Esophagus muscularis mucosa (tissue), 4 donors: Measurements from ENCODE around the gene EIF6. TPM values are rescaled to one million over a fixed set of nuclear protein-coding genes. Genes with fewer than 3 reads are reported as not detected.

Experiments used
- DNase-seq: peaks from one replicate; pipeline ENCODE4 v3.0.0-alpha.2; 2017; ENCODE audit errors: extremely low spot score
- H3K27ac ChIP-seq, 4 donors: fragments of 200-600 bp; sonication (generic); replicated peaks in 1 of 4; 1 replicate in 3 of 4; 2 replicates in 1 of 4; pipeline ENCODE4 v1.5.1; 2016 to 2019; ENCODE audit warnings: mild to moderate bottlenecking in 1 of 4
- H3K27me3 ChIP-seq, 4 donors: fragments of 200-600 bp; sonication (generic); one replicate each; pipeline versions ENCODE4 v1.5.1 to v1.6.0; 2016 to 2019
- H3K36me3 ChIP-seq, 4 donors: fragments of 200-600 bp; sonication (generic); one replicate each; pipeline ENCODE4 v1.5.1; 2016 to 2019
- H3K4me1 ChIP-seq, 4 donors: fragments of 200-600 bp; sonication (generic); one replicate each; pipeline ENCODE4 v1.5.1; 2016 to 2019
- H3K4me3 ChIP-seq, 4 donors: fragments of 200-600 bp; sonication (generic); 1 replicate in 2 of 4; 2 replicates in 2 of 4; pipeline ENCODE4 v1.5.1; 2016 to 2019; ENCODE audit warnings: mild to moderate bottlenecking in 4 of 4, moderate library complexity in 1 of 4
- H3K9me3 ChIP-seq, 4 donors: fragments of 200-600 bp; sonication (generic); 1 replicate in 3 of 4; 2 replicates in 1 of 4; pipeline ENCODE4 v1.5.1; 2016 to 2019
- CTCF ChIP-seq, 3 experiments: fragments of 200-600 bp in 2 of 3; fragments of 450-650 bp in 1 of 3; sonication (generic) in 2 of 3; IDR thresholded peaks; one replicate each; pipeline ENCODE4 v1.5.1; 2017 to 2019; ENCODE audit warnings: antibody characterized with exemption in 3 of 3, mild to moderate bottlenecking in 2 of 3, moderate library complexity in 1 of 3
- EP300 ChIP-seq: sonication (generic); formaldehyde crosslinking; IDR thresholded peaks from one replicate; pipeline ENCODE4 v1.6.1; 2017; ENCODE audit warnings: antibody characterized with exemption
- POLR2A ChIP-seq: fragments of 450-650 bp; IDR thresholded peaks from one replicate; pipeline ENCODE4 v1.6.1; 2017; ENCODE audit warnings: antibody characterized with exemption, moderate library complexity, mild to moderate bottlenecking, low read depth
- POLR2AphosphoS5 ChIP-seq, 2 donors: sonication (generic); formaldehyde crosslinking; IDR thresholded peaks; one replicate each; pipeline ENCODE4 v1.6.1; 2017; ENCODE audit warnings: antibody characterized with exemption in 2 of 2
- WGBS: methylation state at CpG from one replicate; pipeline ENCODE4 v1.1.5; 2018; 5-methylcytosine and 5-hydroxymethylcytosine counted together
- intact Hi-C: fragments of 100-400 bp; cut with DNase I; formaldehyde crosslinking; loops from one replicate; pipeline ENCODE4 v1.15.1; 2023
- total RNA-seq, 4 donors: library from RNA; depleted of rRNA; stranded (reverse); fragments of >200 nt; gene quantifications; one replicate each; pipeline versions ENCODE4 v1.1.0 to v1.2.1, GENCODE V29; 2016

EIF6 gene
- total RNA-seq, 4 donors from 2014 or later: 47.8 to 106 (median 85.0) TPM

- peaks cover 0 to 50% (median 0%) of the 10 kb centered on the region in 4 donors for H3K27me3 ChIP-seq
- no peaks in the 10 kb centered on the region for H3K9me3 ChIP-seq
- no peak for DNase-seq
- no peaks in the 10 kb centered on the region for H3K4me1 ChIP-seq
- H3K4me3 ChIP-seq: no peak overlapping the region
- TF ChIP-seq POLR2A (no peak), EP300 (no peak), POLR2AphosphoS5 (IDR thresholded peaks at IDR 0.05) (no peak), CTCF (IDR thresholded peaks at IDR 0.05) (no peak)
- intact Hi-C loops: no loop called here
- H3K27ac ChIP-seq: no peak overlapping the region
- 78% methylated on average over 8 of the region's 8 CpGs for WGBS
- H3K36me3 ChIP-seq: no peaks in the 10 kb centered on the region
These were observed 11.1 kb upstream of the EIF6 start for GRCh38 chr20:35295674-35296073.

- 81% methylated on average over 8 of the region's 8 CpGs for WGBS
- TF ChIP-seq EP300 (no peak), CTCF (IDR thresholded peaks at IDR 0.05) (no peak), POLR2A (no peak), POLR2AphosphoS5 (IDR thresholded peaks at IDR 0.05) (no peak)
- H3K4me1 ChIP-seq: no peaks in the 10 kb centered on the region
These were observed 10.5 kb upstream of the EIF6 start for GRCh38 chr20:35295058-35295457.

GRCh38 chr20:35294293-35294685 is 9.7 kb upstream of the EIF6 start:
- TF ChIP-seq EP300 (no peak), CTCF (IDR thresholded peaks at IDR 0.05) (no peak), POLR2AphosphoS5 (IDR thresholded peaks at IDR 0.05) (no peak)
- Histone ChIP-seq H3K4me1 (no peaks in the 10 kb centered on the region), H3K9me3 (no peaks in the 10 kb centered on the region), H3K4me3 (no peak overlapping the region), H3K27ac (no peak overlapping the region), H3K36me3 (no peaks in the 10 kb centered on the region), H3K27me3 (peaks cover 0 to 50% (median 0%) of the 10 kb centered on the region in 4 donors)
- 66% methylated on average over 5 of the region's 5 CpGs for WGBS
- intact Hi-C loops: no loop called here
- DNase-seq: no peak

More at GRCh38 chr20:35295058-35295457, 10.5 kb upstream of the EIF6 start:
- no peak for DNase-seq
- Histone ChIP-seq H3K4me3 (no peak overlapping the region), H3K9me3 (no peaks in the 10 kb centered on the region), H3K36me3 (no peaks in the 10 kb centered on the region), H3K27ac (no peak overlapping the region), H3K27me3 (peaks cover 0 to 50% (median 0%) of the 10 kb centered on the region in 4 donors)
- intact Hi-C loops: no loop called here

GRCh38 chr20:35293303-35294292 is 9.0 kb upstream of the EIF6 start:
- Histone ChIP-seq H3K4me3 (no peak overlapping the region), H3K27ac (no peak overlapping the region), H3K36me3 (no peaks in the 10 kb centered on the region), H3K27me3 (peaks cover 0 to 50% (median 0%) of the 10 kb centered on the region in 4 donors), H3K9me3 (no peaks in the 10 kb centered on the region), H3K4me1 (no peaks in the 10 kb centered on the region)
- WGBS: 94% methylated on average over 19 of the region's 19 CpGs
- DNase-seq: no peak
- TF ChIP-seq EP300: no peak
- TF ChIP-seq POLR2A: no peak
- TF ChIP-seq POLR2AphosphoS5 (IDR thresholded peaks at IDR 0.05): no peak
- no peak for TF ChIP-seq CTCF (IDR thresholded peaks at IDR 0.05)
- intact Hi-C loops: no loop called here
